OCI-LY3 (cell line): ENCODE data around the gene PLCH2.

Experiments
- H2AFZ ChIP-seq: fragments of 200-600, 300-600 bp; shearing (Covaris generic); 2 replicates; pipeline ENCODE4 v1.6.0; 2014; ENCODE audit warnings: antibody characterized with exemption, low read depth, low read length
- H3K27ac ChIP-seq: fragments of 200-600, 300-600 bp; sonication (generic); 2 replicates; pipeline ENCODE4 v1.5.1; 2014; ENCODE audit warnings: mild to moderate bottlenecking, low read length, moderate library complexity, mixed read lengths
- H3K27me3 ChIP-seq: fragments of 200-600, 300-600 bp; sonication (generic); 2 replicates; pipeline ENCODE4 v1.6.1; 2014; ENCODE audit warnings: low read depth, low read length, mixed read lengths
- H3K36me3 ChIP-seq: fragments of 200-600, 300-600 bp; sonication (generic); replicated peaks from 2 replicates; pipeline ENCODE3; 2014; ENCODE audit warnings: low read depth, low read length, mixed read lengths
- H3K4me1 ChIP-seq: fragments of 300-600, 200-600 bp; sonication (generic); 2 replicates; pipeline ENCODE4 v1.6.1; 2014; ENCODE audit warnings: low read length, mixed read lengths
- H3K4me2 ChIP-seq: fragments of 200-600, 300-600 bp; sonication (generic); 2 replicates; pipeline ENCODE4 v1.6.1; 2014; ENCODE audit warnings: low read length, mixed read lengths
- H3K4me3 ChIP-seq: fragments of 300-600, 200-600 bp; sonication (generic); 2 replicates; pipeline ENCODE4 v1.5.1; 2014; ENCODE audit warnings: antibody characterized with exemption, mild to moderate bottlenecking, low read length, moderate library complexity
- H3K79me2 ChIP-seq: fragments of 300-600, 200-600 bp; shearing (Covaris generic); 2 replicates; pipeline ENCODE4 v1.6.1; 2014; ENCODE audit warnings: mild to moderate bottlenecking, low read length, mixed read lengths
- H3K9ac ChIP-seq: fragments of 300-600, 200-600 bp; shearing (Covaris generic); 2 replicates; pipeline ENCODE4 v1.6.0; 2014; ENCODE audit warnings: mild to moderate bottlenecking, low read length, moderate library complexity
- H3K9me3 ChIP-seq: fragments of 200-600, 300-600 bp; shearing (Covaris generic); 2 replicates; pipeline ENCODE4 v1.6.1; 2014; ENCODE audit warnings: low read length, mixed read lengths; ENCODE audit not compliant: insufficient read depth
- H4K20me1 ChIP-seq: fragments of 200-600, 300-600 bp; sonication (generic); 2 replicates; pipeline ENCODE4 v1.6.1; 2016; ENCODE audit warnings: low read length, mixed read lengths; ENCODE audit not compliant: insufficient read depth
- EZH2phosphoT487 ChIP-seq: fragments of 200-600 bp; shearing (Covaris generic); IDR thresholded peaks from 2 replicates; pipeline ENCODE4 v1.6.1; 2018; ENCODE audit warnings: antibody characterized with exemption, mixed run types, low read depth
- TF ChIP-seq, protein P1 (sequence below): fragments of 200-600, 300-600 bp; sonication (generic); IDR thresholded peaks from 2 replicates; pipeline ENCODE4 v1.5.1; 2014; ENCODE audit warnings: antibody characterized with exemption, low read length, low read depth

The PLCH2 gene

DNA sequence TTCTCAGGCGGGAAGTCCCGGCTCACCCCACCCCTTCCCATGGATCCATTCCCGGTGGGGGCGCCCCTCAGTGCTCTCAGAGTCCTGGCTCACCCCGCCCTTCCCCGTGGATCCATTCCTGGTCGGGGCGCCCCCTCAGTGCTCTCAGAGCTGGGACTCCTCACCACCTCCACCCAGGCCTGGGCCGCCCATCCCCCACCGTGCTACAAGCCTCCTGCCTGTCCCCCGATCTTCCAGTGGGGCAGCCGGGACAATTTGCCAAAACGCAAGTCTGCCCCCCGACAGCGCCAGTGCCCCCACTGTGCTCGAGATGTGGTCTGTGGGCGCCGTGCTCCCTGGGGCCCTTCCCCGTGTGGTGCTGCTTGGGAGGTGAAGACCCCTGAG lies 23.2 kb upstream of the PLCH2 start:
- Histone ChIP-seq H3K27me3 (no peaks in the 10 kb centered on the region), H3K4me2 (no peak overlapping the region), H2AFZ (no peak overlapping the region), H3K4me1 (no peaks in the 10 kb centered on the region), H3K4me3 (no peak overlapping the region), H3K27ac (no peak overlapping the region), H4K20me1 (no peaks in the 10 kb centered on the region), H3K79me2 (no peaks in the 10 kb centered on the region), H3K9me3 (no peaks in the 10 kb centered on the region), H3K9ac (no peak overlapping the region), H3K36me3 (no peaks in the 10 kb centered on the region)
- TF ChIP-seq, protein P1, sequence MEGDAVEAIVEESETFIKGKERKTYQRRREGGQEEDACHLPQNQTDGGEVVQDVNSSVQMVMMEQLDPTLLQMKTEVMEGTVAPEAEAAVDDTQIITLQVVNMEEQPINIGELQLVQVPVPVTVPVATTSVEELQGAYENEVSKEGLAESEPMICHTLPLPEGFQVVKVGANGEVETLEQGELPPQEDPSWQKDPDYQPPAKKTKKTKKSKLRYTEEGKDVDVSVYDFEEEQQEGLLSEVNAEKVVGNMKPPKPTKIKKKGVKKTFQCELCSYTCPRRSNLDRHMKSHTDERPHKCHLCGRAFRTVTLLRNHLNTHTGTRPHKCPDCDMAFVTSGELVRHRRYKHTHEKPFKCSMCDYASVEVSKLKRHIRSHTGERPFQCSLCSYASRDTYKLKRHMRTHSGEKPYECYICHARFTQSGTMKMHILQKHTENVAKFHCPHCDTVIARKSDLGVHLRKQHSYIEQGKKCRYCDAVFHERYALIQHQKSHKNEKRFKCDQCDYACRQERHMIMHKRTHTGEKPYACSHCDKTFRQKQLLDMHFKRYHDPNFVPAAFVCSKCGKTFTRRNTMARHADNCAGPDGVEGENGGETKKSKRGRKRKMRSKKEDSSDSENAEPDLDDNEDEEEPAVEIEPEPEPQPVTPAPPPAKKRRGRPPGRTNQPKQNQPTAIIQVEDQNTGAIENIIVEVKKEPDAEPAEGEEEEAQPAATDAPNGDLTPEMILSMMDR, result no peak
- TF ChIP-seq EZH2phosphoT487, result no peak

DNA sequence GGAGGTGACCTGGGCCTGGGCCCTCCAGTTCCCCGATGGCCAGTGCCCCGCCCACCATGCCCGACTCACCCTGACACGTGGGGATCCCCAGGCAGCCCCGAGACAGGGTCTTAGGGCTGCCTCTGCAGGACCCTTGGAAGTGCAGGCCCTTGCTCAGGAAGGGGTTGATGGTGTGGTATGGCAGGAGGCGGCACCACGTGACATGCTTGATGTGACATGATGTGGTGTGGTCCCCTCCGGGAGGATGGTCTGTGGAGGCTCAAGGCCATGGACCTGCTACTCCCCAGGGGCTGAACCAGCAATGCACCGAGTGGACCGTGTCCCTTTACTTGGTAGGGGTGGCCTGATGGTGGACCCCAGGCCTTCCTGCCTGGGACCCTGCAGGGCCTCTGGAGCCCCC lies 21.9 kb upstream of the PLCH2 start:
- H3K27me3 ChIP-seq, result no peaks in the 10 kb centered on the region
- no peaks in the 10 kb centered on the region for H3K36me3 ChIP-seq
- H3K27ac ChIP-seq, result no peak overlapping the region
- no peaks in the 10 kb centered on the region for H3K4me1 ChIP-seq
- H3K79me2 ChIP-seq, result no peaks in the 10 kb centered on the region
- H2AFZ ChIP-seq, result no peak overlapping the region
- H3K4me2 ChIP-seq, result no peak overlapping the region
- no peak overlapping the region for H3K4me3 ChIP-seq
- no peak for TF ChIP-seq EZH2phosphoT487
- TF ChIP-seq, protein P1, result no peak
- H3K9ac ChIP-seq, result no peak overlapping the region
- H3K9me3 ChIP-seq, result no peaks in the 10 kb centered on the region
- no peaks in the 10 kb centered on the region for H4K20me1 ChIP-seq

DNA sequence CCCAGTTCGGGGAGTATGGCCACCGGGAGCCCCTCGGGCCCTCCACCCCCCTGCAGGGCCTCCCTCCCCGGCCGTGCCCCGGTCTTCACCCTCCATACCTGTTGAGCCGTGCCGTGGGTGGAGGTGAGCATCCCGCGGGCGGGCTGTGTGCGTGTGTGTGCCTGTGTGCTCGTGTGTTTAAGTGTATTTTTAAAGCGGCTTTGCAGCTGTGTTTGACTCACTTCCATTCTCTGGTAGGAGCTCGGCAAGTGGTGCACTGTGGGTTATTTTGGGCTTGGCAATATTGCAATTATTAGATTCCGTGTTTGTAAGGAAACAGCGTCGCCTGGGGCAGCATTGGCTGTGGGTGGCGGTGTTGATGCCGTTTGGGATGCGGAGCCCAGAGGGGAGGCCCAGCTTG lies 20.3 kb upstream of the PLCH2 start:
- Histone ChIP-seq H3K36me3 (no peaks in the 10 kb centered on the region), H3K27ac (no peak overlapping the region), H2AFZ (no peak overlapping the region), H3K4me3 (no peak overlapping the region), H3K27me3 (no peaks in the 10 kb centered on the region), H3K79me2 (no peaks in the 10 kb centered on the region), H3K4me2 (no peak overlapping the region), H4K20me1 (no peaks in the 10 kb centered on the region), H3K4me1 (no peaks in the 10 kb centered on the region), H3K9ac (no peak overlapping the region), H3K9me3 (no peaks in the 10 kb centered on the region)
- TF ChIP-seq EZH2phosphoT487, result no peak
- TF ChIP-seq, protein P1, result no peak

DNA sequence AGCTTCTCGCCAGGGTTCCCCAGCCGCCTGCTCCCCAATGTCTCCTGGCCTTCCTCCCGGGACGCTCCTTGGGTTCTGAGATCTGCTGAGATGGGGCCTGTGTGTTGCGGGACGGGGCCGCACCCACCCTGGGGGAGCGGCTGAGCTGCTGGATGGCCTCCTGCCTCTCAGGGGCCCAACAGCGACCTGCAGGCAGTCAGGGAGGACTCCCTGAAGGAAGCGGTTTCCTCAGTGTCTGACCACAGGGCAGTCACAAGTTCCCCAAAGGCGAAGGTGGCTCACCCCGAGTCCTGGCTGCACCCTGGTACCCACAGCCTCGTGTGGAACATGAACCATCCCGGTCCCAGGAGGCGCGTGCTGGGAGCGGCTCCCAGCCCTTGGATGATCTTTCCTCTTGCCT lies 18.6 kb upstream of the PLCH2 start:
- Histone ChIP-seq H3K27me3 (no peaks in the 10 kb centered on the region), H3K27ac (no peak overlapping the region), H3K4me1 (no peaks in the 10 kb centered on the region), H3K79me2 (no peaks in the 10 kb centered on the region), H3K9ac (no peak overlapping the region), H3K4me2 (no peak overlapping the region), H4K20me1 (no peaks in the 10 kb centered on the region), H2AFZ (no peak overlapping the region), H3K4me3 (no peak overlapping the region), H3K9me3 (no peaks in the 10 kb centered on the region), H3K36me3 (no peaks in the 10 kb centered on the region)
- no peak for TF ChIP-seq EZH2phosphoT487
- TF ChIP-seq, protein P1, result no peak
